ENCODE measurements around the gene CLK3.

GRCh38 chr15:74631087-74631385, 15.4 kb downstream of the CLK3 start:
- TF ChIP-seq CTCF (IDR thresholded peaks at IDR 0.05; ENCODE audit: low read depth, low read length) = no peak
- no peak for TF ChIP-seq EZH2phosphoT487 (IDR thresholded peaks at IDR 0.05; ENCODE audit: low read depth)
